Measurements from ENCODE around the gene NEURL1B.

Gene NEURL1B

DNA sequence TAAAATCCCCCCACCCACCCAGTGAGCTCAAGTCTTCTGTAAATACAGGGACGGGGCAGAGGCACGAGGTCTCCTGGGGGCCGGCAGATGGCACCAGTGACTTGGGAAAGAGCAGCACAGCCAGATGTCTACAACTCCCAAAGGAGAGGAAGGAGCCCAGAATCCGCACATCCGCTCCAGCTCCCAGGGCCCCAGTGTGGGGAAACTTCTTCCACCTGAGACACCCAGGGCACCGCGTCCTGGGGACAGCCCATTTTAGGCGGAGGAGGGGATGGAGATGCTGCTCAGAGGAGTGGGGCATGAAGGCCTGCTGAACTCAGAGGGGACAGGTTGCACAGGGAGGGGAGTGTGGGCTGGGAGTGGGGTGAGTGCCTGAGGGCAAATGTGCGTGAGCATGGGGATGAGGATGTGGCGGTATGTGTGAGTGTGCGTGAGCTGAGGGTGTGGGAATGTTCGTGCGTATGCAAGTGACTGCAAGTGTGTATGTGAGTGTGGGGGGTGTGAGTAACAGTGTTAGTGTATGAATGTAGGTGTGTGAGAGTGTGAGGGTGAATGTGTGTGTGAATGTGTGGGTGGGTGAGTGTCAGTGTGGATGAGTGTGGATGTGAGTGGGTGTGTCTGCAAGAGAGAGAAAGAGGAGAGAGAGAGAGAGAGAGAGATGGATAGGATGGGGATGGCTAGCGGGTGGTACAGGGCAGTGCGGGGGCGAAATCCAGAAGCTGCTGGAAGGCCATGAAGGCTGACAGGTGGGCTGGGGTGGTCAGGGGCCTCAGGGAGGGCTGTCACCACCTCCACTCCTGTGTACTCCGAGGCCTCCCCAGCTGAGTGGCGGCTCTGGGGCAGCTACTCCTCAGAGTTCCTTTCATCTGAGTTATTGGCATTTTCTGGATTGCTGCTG, 66.5 kb downstream of the NEURL1B start (continued):
- TF ChIP-seq, protein P1, sequence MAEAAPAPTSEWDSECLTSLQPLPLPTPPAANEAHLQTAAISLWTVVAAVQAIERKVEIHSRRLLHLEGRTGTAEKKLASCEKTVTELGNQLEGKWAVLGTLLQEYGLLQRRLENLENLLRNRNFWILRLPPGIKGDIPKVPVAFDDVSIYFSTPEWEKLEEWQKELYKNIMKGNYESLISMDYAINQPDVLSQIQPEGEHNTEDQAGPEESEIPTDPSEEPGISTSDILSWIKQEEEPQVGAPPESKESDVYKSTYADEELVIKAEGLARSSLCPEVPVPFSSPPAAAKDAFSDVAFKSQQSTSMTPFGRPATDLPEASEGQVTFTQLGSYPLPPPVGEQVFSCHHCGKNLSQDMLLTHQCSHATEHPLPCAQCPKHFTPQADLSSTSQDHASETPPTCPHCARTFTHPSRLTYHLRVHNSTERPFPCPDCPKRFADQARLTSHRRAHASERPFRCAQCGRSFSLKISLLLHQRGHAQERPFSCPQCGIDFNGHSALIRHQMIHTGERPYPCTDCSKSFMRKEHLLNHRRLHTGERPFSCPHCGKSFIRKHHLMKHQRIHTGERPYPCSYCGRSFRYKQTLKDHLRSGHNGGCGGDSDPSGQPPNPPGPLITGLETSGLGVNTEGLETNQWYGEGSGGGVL (tag by site-specific recombination; IDR thresholded peaks at IDR 0.05) = peak; percentile 88
- TF ChIP-seq ZNF157 (tag by site-specific recombination; IDR thresholded peaks at IDR 0.05) (peak; percentile 50; the same call in 1 of the 2 replicates), ZFP37 (tag by site-specific recombination; IDR thresholded peaks at IDR 0.05) (no peak), ZXDB (tag by site-specific recombination; IDR thresholded peaks at IDR 0.05) (no peak), ZNF521 (tag by site-specific recombination; IDR thresholded peaks at IDR 0.05) (no peak), ZBTB17 (tag by site-specific recombination; IDR thresholded peaks at IDR 0.05) (peak; percentile 78), ZNF266 (tag by site-specific recombination; IDR thresholded peaks at IDR 0.05; ENCODE audit: low read depth) (peak; percentile 73; the same call in 1 of the 2 replicates), SP7 (tag by site-specific recombination; IDR thresholded peaks at IDR 0.05) (0 out of 2 replicates have a peak, but pooled peaks have one; percentile 25), ZNF660 (tag by site-specific recombination; IDR thresholded peaks at IDR 0.05) (no peak), EGR2 (tag by site-specific recombination; IDR thresholded peaks at IDR 0.05; ENCODE audit: low read depth) (peak; percentile 100), SP3 (tag by site-specific recombination; IDR thresholded peaks at IDR 0.05) (no peak), ZFHX2 (tag by site-specific recombination; conservative IDR thresholded peaks at IDR 0.05) (peak; percentile 100), ZNF311 (tag by site-specific recombination; IDR thresholded peaks at IDR 0.05; ENCODE audit: borderline replicate concordance) (0 out of 2 replicates have a peak, but pooled peaks have one; percentile 68), ZNF558 (tag by site-specific recombination; IDR thresholded peaks at IDR 0.05) (no peak), HOXD13 (CRISPR knock-in tag; IDR thresholded peaks at IDR 0.05; ENCODE audit: borderline replicate concordance) (no peak), ZNF132 (tag by site-specific recombination; IDR thresholded peaks at IDR 0.05; ENCODE audit: borderline replicate concordance) (no peak)
- TF ChIP-seq, protein P2, sequence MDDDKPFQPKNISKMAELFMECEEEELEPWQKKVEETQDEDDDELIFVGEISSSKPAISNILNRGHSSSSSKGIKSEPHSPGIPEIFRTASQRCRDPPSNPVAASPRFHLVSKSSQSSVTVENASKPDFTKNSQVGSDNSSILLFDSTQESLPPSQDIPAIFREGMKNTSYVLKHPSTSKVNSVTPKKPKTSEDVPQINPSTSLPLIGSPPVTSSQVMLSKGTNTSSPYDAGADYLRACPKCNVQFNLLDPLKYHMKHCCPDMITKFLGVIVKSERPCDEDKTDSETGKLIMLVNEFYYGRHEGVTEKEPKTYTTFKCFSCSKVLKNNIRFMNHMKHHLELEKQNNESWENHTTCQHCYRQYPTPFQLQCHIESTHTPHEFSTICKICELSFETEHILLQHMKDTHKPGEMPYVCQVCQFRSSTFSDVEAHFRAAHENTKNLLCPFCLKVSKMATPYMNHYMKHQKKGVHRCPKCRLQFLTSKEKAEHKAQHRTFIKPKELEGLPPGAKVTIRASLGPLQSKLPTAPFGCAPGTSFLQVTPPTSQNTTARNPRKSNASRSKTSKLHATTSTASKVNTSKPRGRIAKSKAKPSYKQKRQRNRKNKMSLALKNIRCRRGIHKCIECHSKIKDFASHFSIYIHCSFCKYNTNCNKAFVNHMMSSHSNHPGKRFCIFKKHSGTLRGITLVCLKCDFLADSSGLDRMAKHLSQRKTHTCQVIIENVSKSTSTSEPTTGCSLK (tag by site-specific recombination; IDR thresholded peaks at IDR 0.05) = no peak
- TF ChIP-seq, protein P3, sequence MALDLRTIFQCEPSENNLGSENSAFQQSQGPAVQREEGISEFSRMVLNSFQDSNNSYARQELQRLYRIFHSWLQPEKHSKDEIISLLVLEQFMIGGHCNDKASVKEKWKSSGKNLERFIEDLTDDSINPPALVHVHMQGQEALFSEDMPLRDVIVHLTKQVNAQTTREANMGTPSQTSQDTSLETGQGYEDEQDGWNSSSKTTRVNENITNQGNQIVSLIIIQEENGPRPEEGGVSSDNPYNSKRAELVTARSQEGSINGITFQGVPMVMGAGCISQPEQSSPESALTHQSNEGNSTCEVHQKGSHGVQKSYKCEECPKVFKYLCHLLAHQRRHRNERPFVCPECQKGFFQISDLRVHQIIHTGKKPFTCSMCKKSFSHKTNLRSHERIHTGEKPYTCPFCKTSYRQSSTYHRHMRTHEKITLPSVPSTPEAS (tag by site-specific recombination; IDR thresholded peaks at IDR 0.05) = no peak
- TF ChIP-seq, protein P4, sequence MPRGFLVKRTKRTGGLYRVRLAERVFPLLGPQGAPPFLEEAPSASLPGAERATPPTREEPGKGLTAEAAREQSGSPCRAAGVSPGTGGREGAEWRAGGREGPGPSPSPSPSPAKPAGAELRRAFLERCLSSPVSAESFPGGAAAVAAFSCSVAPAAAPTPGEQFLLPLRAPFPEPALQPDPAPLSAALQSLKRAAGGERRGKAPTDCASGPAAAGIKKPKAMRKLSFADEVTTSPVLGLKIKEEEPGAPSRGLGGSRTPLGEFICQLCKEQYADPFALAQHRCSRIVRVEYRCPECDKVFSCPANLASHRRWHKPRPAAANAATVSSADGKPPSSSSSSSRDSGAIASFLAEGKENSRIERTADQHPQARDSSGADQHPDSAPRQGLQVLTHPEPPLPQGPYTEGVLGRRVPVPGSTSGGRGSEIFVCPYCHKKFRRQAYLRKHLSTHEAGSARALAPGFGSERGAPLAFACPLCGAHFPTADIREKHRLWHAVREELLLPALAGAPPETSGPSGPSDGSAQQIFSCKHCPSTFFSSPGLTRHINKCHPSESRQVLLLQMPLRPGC (tag by site-specific recombination; IDR thresholded peaks at IDR 0.05) = peak; percentile 67; the same call in 1 of the 2 replicates
- TF ChIP-seq, protein P5, sequence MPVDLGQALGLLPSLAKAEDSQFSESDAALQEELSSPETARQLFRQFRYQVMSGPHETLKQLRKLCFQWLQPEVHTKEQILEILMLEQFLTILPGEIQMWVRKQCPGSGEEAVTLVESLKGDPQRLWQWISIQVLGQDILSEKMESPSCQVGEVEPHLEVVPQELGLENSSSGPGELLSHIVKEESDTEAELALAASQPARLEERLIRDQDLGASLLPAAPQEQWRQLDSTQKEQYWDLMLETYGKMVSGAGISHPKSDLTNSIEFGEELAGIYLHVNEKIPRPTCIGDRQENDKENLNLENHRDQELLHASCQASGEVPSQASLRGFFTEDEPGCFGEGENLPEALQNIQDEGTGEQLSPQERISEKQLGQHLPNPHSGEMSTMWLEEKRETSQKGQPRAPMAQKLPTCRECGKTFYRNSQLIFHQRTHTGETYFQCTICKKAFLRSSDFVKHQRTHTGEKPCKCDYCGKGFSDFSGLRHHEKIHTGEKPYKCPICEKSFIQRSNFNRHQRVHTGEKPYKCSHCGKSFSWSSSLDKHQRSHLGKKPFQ (tag by site-specific recombination; IDR thresholded peaks at IDR 0.05) = 0 out of 2 replicates have a peak, but pooled peaks have one; percentile 43
- TF ChIP-seq, protein P6, sequence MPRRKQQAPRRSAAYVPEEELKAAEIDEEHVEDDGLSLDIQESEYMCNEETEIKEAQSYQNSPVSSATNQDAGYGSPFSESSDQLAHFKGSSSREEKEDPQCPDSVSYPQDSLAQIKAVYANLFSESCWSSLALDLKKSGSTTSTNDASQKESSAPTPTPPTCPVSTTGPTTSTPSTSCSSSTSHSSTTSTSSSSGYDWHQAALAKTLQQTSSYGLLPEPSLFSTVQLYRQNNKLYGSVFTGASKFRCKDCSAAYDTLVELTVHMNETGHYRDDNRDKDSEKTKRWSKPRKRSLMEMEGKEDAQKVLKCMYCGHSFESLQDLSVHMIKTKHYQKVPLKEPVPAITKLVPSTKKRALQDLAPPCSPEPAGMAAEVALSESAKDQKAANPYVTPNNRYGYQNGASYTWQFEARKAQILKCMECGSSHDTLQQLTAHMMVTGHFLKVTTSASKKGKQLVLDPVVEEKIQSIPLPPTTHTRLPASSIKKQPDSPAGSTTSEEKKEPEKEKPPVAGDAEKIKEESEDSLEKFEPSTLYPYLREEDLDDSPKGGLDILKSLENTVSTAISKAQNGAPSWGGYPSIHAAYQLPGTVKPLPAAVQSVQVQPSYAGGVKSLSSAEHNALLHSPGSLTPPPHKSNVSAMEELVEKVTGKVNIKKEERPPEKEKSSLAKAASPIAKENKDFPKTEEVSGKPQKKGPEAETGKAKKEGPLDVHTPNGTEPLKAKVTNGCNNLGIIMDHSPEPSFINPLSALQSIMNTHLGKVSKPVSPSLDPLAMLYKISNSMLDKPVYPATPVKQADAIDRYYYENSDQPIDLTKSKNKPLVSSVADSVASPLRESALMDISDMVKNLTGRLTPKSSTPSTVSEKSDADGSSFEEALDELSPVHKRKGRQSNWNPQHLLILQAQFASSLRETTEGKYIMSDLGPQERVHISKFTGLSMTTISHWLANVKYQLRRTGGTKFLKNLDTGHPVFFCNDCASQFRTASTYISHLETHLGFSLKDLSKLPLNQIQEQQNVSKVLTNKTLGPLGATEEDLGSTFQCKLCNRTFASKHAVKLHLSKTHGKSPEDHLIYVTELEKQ (tag by site-specific recombination; IDR thresholded peaks at IDR 0.05; ENCODE audit: borderline replicate concordance) = no peak
- TF ChIP-seq, protein P7, sequence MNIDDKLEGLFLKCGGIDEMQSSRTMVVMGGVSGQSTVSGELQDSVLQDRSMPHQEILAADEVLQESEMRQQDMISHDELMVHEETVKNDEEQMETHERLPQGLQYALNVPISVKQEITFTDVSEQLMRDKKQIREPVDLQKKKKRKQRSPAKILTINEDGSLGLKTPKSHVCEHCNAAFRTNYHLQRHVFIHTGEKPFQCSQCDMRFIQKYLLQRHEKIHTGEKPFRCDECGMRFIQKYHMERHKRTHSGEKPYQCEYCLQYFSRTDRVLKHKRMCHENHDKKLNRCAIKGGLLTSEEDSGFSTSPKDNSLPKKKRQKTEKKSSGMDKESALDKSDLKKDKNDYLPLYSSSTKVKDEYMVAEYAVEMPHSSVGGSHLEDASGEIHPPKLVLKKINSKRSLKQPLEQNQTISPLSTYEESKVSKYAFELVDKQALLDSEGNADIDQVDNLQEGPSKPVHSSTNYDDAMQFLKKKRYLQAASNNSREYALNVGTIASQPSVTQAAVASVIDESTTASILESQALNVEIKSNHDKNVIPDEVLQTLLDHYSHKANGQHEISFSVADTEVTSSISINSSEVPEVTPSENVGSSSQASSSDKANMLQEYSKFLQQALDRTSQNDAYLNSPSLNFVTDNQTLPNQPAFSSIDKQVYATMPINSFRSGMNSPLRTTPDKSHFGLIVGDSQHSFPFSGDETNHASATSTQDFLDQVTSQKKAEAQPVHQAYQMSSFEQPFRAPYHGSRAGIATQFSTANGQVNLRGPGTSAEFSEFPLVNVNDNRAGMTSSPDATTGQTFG (tag by site-specific recombination; IDR thresholded peaks at IDR 0.05; ENCODE audit: borderline replicate concordance) = peak; percentile 93
